ENCODE measurements around the gene AP5B1. TPM values are rescaled to one million over a fixed set of nuclear protein-coding genes. Genes with fewer than 3 reads are reported as not detected.

The AP5B1 gene
- total RNA-seq, 1 experiment from 2014 or later: 19.5 TPM

DNA sequence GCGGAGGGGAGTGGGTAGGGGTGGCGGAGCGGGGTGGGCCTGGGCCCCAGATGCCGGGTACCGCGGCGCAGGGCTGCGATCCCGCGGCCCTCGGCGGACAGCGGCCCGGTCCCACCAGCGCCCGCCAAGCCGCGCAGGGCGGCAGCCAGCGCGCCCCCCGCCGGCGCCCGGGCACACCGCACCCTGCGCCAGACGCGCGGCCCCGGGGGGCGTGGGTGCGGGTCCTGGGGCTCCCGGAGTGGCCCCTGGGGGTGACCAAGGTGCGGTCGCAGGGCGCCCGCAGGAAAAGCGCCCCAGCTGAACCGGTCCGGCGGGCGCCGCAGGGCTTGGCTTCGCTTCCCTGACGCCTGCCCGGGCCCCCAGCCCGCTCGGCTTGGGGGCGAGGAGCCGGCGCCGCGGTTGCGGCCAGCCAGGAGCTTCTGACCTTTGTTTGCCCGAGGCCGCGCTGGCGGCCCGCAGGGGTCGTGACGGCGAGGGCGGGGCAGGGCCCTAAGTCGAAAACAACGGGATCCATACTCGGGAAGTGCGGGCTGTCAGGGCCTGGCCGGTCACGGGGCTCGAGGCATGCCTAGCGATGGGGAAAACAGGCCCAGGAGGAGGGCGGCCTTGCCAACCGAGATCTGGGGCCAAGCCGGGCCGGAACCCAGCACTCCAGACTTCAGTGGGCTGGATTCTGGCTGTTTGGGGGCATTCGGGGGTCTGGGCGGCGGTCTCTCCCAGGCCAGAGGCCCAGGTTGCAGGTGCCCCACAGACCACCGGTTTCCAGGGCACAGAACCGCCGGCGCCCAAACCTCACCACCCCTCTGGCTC is 581 bp upstream of the AP5B1 start:
- ChIA-PET CTCF (interaction anchor here (1.1 to 3.3 kb wide), 12 partner anchors 9 to 103 kb away, joined by 3 to 73 read pairs (median 10); partner anchors contain the start of genes KAT5, MUS81 and RNASEH2C), POLR2A (interaction anchor here (1.2 to 2.1 kb wide), 2 partner anchors 36 to 110 kb away, joined by 3 to 7 read pairs; no protein-coding TSS in a partner anchor), RAD21 (ENCODE audit: low non-redundant PET in 1 of 2, low total read pairs in 2 of 2, uncharacterized antibody in 2 of 2, unreplicated experiment in 2 of 2) (no interaction called here)
- Histone ChIP-seq H3K79me2 (ENCODE audit: insufficient read depth, low read length) (peaks cover 41% of the 10 kb centered on the region), H3K9ac (ENCODE audit: low read length) (peak overlapping the region; percentile 50; the same call in 1 of the 2 replicates), H3K4me3 (replicated peaks in 1 of 2; ENCODE audit: low read depth in 1 of 2, low read length in 2 of 2) (peak overlapping the region; percentile 39 to 88), H3K27ac (ENCODE audit: low read depth, low read length) (peak overlapping the region; percentile 61; the same call in 1 of the 2 replicates), H3K9me3 (ENCODE audit: control insufficient read depth in 1 of 2, insufficient read depth in 1 of 2, low read depth in 1 of 2, low read length in 2 of 2) (no peaks in the 10 kb centered on the region), H3K9me2 (ENCODE audit: insufficient read depth) (no peaks in the 10 kb centered on the region), H3K27me3 (ENCODE audit: insufficient read depth, low read length) (no peaks in the 10 kb centered on the region), H3K4me2 (ENCODE audit: low read length) (peak overlapping the region; percentile 95), H4K20me1 (ENCODE audit: insufficient read depth) (peaks cover 3% of the 10 kb centered on the region; the same call in 1 of the 2 replicates), H3K36me3 (ENCODE audit: control insufficient read depth in 1 of 2, insufficient read depth in 2 of 2, low read length in 2 of 2) (peaks cover 14 to 28% of the 10 kb centered on the region in 2 experiments; a peak in 3 of 4 replicates), H2AFZ (ENCODE audit: low read depth, low read length, poor library complexity, severe bottlenecking) (no peak overlapping the region), H3K4me1 (ENCODE audit: control insufficient read depth in 1 of 2, insufficient read depth in 2 of 2, low read length in 2 of 2) (peaks cover 23 to 51% of the 10 kb centered on the region in 2 experiments)
- intact Hi-C loops (cut with micrococcal nuclease): loop anchor here (5.0 kb wide), 1 partner anchor 69 kb away; the partner anchor contains the start of gene KAT5
- ATAC-seq: peak; percentile 67
- TF ChIP-seq SP1 (IDR thresholded peaks at IDR 0.05; ENCODE audit: low read depth): no peak
- no peak for TF ChIP-seq CEBPB (IDR thresholded peaks at IDR 0.05; ENCODE audit: low read depth)
- TF ChIP-seq, protein P1, sequence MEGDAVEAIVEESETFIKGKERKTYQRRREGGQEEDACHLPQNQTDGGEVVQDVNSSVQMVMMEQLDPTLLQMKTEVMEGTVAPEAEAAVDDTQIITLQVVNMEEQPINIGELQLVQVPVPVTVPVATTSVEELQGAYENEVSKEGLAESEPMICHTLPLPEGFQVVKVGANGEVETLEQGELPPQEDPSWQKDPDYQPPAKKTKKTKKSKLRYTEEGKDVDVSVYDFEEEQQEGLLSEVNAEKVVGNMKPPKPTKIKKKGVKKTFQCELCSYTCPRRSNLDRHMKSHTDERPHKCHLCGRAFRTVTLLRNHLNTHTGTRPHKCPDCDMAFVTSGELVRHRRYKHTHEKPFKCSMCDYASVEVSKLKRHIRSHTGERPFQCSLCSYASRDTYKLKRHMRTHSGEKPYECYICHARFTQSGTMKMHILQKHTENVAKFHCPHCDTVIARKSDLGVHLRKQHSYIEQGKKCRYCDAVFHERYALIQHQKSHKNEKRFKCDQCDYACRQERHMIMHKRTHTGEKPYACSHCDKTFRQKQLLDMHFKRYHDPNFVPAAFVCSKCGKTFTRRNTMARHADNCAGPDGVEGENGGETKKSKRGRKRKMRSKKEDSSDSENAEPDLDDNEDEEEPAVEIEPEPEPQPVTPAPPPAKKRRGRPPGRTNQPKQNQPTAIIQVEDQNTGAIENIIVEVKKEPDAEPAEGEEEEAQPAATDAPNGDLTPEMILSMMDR (IDR thresholded peaks at IDR 0.05 in 2 of 3, conservative IDR thresholded peaks at IDR 0.05 in 1 of 3; ENCODE audit: borderline replicate concordance in 1 of 3, insufficient read depth in 1 of 3, low read depth in 2 of 3, low read length in 2 of 3): 0 out of 6 replicates have a peak, but pooled peaks of 1 of the 3 experiments have one; percentile 18
- BruUV-seq (replicated peaks): no TSS peak
- DNase-seq (ENCODE audit: low read depth, low spot score): no peak

All from HCT116 (cell line).